NOMO-1 treated with DMSO at 0.1 percent for 48 hours (cell line): ENCODE data around the gene WDR64.
"Not testable (repeated sequence)": the region's sequence is repeated elsewhere in the genome, so short reads cannot be mapped to it uniquely, and the experiment has no call there.

ENCODE experiments used
- DNase-seq: peaks from one replicate; lab custom pipeline; 2025; ENCODE audit not compliant: unreplicated experiment; lab: John Stamatoyannopoulos, UW

Gene WDR64

GRCh38 chr1:241735493-241735926 lies 83.4 kb downstream of the WDR64 start:
- not testable (repeated sequence) for DNase-seq

GRCh38 chr1:241736387-241736786 lies 84.3 kb downstream of the WDR64 start:
- no peak for DNase-seq

GRCh38 chr1:241738284-241739078 lies 86.4 kb downstream of the WDR64 start:
- DNase-seq, result no peak

GRCh38 chr1:241742084-241742483 lies 90.0 kb downstream of the WDR64 start:
- DNase-seq, result no peak

- no peak for DNase-seq
Measured at GRCh38 chr1:241744591-241744990, 92.5 kb downstream of the WDR64 start.

DNA sequence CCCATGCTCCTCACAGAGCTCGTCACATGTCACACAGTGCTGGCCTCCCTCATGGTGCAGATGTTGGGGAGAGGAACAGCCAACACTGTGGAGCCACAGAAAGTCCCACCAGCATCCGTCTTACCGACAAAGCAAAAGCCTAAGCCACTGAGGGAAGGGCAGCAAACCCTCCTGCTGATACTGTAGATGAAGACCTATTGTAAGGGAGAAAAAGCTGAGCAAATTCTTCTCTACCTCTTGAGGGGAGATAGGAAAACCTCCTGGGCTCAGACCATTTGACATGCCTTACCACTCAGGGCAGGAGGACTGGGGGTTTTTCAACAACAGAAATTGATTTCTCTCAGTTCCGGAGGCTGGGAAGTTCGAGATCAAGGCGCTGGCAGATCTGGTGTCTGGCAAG lies 95.9 kb downstream of the WDR64 start:
- no peak for DNase-seq

GRCh38 chr1:241749041-241749944 lies 97.2 kb downstream of the WDR64 start:
- DNase-seq, result no peak

GRCh38 chr1:241749945-241750695 lies 98.0 kb downstream of the WDR64 start:
- DNase-seq, result no peak

- no peak for DNase-seq
Measured at GRCh38 chr1:241751524-241751923, 99.4 kb downstream of the WDR64 start.

DNA sequence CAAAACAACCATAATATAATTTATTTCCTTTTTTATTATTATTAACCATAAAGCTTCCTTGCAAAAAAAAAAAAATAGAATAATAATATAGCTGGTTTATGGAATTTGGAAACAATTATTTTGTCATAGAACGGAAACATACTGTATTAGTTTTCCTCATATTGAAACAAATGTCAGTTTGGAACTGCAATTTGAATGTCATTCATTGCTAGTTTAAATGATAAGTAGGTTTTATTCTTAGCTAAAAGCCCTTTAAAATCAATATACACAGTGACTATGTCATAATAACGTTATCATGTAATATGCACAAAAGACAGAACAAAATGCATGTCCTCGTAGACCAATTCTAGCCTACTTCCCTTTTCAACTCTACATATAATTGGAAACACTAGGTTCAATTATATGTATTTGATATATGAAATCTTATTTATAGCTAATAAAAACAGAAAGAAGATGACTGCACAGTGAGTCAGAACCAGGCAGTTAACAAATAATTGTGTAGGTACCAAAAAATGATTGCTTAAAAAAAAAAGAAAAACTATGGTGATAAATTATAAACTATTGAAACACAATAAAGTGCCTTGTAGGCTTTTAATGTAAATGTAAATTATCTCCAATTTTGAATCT lies 110.7 kb downstream of the WDR64 start:
- no peak for DNase-seq

DNA sequence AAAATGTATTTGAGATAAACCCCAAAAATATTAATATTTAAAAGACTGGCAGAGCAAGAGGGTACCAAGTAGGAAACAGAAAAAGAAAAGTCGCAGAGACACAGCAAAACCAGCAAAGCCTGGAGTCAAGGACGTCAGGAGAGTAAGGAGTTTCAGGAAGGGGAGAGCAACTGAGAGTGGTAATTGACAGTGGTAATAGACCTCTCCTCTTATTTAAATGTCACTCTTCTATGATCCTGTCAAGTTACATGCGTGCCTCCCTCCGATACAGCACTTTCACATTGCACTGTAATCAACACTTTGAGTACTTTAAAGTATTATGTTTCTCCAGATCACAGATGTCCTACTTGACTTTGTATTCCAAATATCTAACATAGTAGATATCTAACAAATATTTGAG lies 113.3 kb downstream of the WDR64 start:
- no peak for DNase-seq

DNA sequence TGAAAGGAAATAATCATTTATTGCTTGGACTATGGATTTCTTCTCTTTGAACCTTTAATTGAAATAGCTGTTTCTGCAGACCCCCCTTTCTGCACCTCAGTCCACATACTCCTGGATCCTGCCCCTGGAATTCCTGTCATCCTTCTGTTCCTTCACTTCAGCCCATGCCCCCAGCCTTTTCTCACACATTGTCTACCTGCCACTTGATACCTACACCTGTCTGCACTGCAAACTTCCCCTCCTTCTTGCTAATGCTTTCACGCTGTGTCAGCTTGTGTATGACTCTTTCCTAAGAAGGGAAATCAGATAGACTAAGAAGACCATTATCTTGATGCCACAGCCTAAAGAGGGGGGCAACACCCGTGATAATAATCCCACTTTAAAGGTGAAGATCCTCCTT lies 115.7 kb downstream of the WDR64 start:
- DNase-seq, result no peak

DNA sequence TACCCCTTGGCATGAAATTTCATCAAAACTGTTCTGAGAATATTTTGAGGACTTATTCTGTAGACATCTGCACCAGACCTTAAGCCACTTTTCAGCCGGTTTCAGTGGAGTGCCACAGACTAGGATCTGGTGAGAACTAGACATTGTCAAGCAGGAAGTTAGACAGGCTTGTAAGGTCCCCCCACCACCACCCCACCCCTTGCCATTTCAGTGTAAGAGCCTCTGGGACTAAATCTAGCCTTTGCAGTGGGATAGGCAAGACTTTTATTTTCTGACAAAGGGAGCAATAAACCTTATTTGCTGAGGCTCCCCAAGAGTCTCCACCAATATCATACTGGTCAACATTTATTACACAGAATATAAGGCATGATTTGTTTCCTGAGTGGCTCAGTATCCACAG lies 118.0 kb downstream of the WDR64 start:
- no peak for DNase-seq

GRCh38 chr1:241771117-241771516 lies 119.0 kb downstream of the WDR64 start:
- DNase-seq, result no peak

- no peak for DNase-seq
Measured at GRCh38 chr1:241772932-241773500, 120.9 kb downstream of the WDR64 start.

- DNase-seq, result no peak
Measured at GRCh38 chr1:241773991-241774390, 121.9 kb downstream of the WDR64 start.

GRCh38 chr1:241775021-241775420 lies 122.9 kb downstream of the WDR64 start:
- DNase-seq, result no peak

- DNase-seq, result no peak
Measured at GRCh38 chr1:241776911-241777310, 124.8 kb downstream of the WDR64 start.

DNA sequence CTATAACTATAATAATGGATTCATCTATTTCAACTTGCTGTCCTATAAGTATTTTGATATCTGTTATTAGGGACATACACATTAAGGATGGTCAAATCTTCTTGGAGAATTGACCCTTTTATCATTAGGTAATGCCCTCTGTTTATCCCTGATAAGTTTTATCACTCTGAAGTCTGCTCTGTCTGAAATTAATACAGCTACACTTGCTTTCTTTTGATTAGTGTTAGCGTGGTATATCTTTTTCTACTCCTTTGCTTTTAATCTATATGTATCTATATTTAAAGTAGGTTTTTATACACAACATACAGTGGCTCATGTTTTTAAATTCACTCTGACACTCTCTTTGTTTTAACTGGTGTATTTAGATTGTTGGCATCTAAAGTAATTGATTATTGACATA lies 126.0 kb downstream of the WDR64 start:
- no peak for DNase-seq

GRCh38 chr1:241779897-241780296 lies 127.8 kb downstream of the WDR64 start:
- DNase-seq, result no peak

- DNase-seq, result no peak
Measured at GRCh38 chr1:241782396-241782795, 130.3 kb downstream of the WDR64 start.
